GM12872 (cell line): ENCODE measurements around the gene CHCHD6.

ENCODE experiments used
- TF ChIP-seq, protein P1 (sequence below): IDR thresholded peaks from 3 replicates; pipeline ENCODE4 v1.5.1; 2011; ENCODE audit warnings: low read depth, mild to moderate bottlenecking, low read length, moderate library complexity; ENCODE audit not compliant: insufficient read depth

The CHCHD6 gene

DNA sequence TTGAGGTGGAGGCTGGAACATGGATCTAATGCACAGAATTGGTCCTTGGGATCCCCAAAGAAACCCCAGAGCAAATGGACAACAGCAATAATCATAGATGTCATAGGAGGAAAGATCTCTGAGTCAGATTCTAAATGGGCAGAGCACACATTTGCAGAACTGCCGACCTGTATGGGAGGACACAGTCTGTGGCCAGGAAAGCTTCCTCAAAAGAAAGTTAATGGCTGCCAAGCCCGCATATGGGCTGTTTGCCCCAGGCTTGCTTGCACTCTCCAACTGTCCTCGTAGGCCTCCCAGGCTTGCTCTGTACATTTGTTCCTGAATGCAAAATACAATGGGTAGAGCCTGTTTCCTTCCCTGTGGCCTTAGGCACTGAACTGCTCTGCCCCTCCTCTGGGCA, 176.9 kb downstream of the CHCHD6 start:
- TF ChIP-seq, protein P1, sequence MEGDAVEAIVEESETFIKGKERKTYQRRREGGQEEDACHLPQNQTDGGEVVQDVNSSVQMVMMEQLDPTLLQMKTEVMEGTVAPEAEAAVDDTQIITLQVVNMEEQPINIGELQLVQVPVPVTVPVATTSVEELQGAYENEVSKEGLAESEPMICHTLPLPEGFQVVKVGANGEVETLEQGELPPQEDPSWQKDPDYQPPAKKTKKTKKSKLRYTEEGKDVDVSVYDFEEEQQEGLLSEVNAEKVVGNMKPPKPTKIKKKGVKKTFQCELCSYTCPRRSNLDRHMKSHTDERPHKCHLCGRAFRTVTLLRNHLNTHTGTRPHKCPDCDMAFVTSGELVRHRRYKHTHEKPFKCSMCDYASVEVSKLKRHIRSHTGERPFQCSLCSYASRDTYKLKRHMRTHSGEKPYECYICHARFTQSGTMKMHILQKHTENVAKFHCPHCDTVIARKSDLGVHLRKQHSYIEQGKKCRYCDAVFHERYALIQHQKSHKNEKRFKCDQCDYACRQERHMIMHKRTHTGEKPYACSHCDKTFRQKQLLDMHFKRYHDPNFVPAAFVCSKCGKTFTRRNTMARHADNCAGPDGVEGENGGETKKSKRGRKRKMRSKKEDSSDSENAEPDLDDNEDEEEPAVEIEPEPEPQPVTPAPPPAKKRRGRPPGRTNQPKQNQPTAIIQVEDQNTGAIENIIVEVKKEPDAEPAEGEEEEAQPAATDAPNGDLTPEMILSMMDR: no peak

DNA sequence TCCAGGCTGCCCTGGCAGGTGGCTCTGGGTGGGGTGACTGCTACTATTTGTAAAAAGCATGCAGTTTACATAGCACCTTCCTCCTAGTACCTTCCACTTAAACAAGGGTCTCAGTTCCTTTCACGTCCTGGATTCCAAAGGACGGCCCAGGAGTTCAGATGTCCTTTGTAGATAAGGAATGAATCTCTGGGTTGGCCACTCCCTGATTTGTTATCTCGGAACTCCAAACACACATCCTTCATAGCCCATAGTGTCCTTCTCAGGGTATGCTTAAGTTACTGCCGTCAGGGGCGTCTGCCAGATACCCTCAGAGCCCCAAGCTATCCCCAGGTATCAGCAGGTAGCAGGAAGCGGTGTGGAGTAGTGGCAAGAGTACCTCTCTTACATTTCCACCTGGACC, 177.8 kb downstream of the CHCHD6 start:
- TF ChIP-seq, protein P1: no peak

DNA sequence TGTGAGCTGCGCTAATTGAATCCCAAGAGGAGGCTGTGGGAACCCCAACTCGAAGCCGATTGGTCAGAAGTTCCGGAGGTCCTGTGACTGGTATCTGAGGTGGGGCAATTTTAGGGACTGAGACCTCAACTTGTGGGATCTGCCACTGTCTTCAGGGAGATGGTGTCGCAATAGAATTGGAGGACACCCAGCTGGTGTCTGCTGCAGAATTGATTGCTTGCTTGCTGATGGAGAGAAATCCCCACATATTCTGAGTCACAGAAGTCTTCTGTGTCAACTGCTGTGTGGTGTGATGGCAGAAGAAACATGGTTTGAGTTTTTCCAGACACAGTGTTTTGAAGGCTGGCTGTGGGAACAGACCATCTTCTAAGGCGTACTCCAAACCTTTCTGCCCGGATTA, 179.2 kb downstream of the CHCHD6 start:
- TF ChIP-seq, protein P1: no peak

DNA sequence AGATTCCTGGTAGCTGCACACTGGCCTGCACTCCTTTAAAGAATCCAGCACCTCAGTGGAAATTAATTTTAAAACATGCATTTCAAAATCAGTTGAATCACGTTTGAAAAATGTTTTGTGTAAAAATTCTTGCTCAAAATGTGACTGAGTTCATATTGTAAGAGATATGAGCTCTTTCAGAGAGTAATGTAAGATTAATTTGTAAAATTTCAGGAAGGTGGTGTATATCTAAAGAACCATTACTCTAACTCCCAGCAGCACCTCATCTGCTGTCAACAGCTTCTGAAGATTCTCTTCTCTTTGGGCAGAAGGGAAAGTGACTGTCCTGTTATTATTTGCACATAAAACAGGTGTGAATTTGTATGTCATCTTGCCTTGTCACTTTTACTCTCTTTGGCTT, 181.4 kb downstream of the CHCHD6 start:
- TF ChIP-seq, protein P1: no peak

DNA sequence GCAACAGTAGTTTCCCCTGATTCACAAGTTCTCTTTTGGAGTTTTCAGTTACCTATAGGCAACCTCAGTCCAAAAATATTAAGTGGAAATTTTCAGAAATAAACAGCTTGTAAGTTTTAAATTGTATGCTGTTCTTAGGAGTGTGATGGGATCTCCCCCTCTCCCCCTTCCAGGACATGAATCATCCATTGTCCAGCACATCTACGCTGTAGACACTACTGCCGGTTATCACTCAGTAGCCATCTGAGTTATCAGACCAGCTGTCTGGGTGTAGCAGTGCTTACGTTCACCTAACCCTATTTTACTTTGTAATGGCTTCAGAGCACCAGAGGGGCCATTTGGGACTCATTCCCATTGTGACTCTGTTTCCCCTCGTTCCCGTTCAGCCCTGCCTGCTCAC, 182.2 kb downstream of the CHCHD6 start:
- TF ChIP-seq, protein P1: no peak

DNA sequence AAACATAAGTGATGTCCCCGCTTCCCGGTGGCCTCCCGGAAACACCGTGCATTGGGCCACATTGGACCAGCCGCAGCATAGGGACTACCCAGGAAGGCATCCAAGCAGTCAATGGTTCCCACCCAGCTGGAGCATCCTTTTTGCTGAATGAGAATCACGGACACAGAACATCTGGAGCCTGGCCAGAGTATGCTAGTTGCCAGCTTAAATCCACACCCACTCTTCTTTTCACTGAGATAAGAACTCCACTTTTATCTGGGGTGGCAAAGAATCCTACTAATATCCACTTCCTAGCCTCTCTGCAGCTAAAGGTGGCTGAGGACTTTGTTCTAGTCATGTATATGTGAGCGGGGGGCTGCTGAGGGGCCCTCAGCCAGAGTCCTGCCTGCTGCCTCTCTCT, 183.6 kb downstream of the CHCHD6 start:
- TF ChIP-seq, protein P1: no peak

DNA sequence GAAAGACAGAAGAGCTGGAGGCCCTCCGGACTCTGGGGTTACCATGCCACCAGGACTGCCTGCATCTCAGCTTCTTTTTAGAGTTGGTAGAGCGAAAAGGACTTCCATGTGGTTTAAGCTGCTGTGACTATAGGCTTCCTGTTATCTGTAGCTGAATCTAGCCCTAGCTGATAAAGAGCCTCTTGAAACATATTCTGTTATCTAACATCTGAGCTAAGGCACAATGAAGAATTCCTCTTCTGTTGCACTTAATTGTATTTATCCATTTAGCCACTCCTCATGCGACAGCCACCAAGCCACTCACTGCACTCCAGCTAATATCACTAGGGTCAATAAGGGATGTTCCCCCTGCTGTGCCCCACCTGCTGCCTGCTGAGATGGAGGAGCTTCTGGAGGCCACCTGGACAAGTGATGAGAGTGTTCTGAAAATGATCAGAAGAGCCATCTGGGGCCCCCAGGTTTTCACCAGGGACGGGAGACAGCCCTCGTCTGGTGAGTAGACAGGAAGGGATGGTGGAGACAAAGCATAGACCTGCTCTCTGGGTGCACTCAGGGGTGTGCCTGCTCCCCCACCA, 184.2 kb downstream of the CHCHD6 start:
- TF ChIP-seq, protein P1: no peak
